ENCODE measurements around the gene TM4SF5. TPM values are rescaled to one million over a fixed set of nuclear protein-coding genes. Genes with fewer than 3 reads are reported as not detected.

The TM4SF5 gene
- total and polyA plus RNA-seq, 2 of the 8 experiments (the other 6 are each of a cell fraction or from before 2014, with no cell fraction given): not detected

- CTCF ChIA-PET (ENCODE audit: partially characterized antibody): interaction anchor here (0.6 to 1.5 kb wide), 2 partner anchors 11 to 572 kb away, joined by 3 to 5 read pairs; no protein-coding TSS in a partner anchor
- H3K23me2 ChIP-seq (ENCODE audit: low read depth, low read length): no peaks in the 10 kb centered on the region; the same call in 1 of the 2 replicates
- FAIRE-seq: no peak
- no peak for TF ChIP-seq POLR2AphosphoS5 (IDR thresholded peaks at IDR 0.05; ENCODE audit: low read depth, low read length)
- no peak for TF ChIP-seq EP300 (IDR thresholded peaks at IDR 0.05; ENCODE audit: borderline replicate concordance in 1 of 2, low read depth in 2 of 2, low read length in 2 of 2)
- TF ChIP-seq KDM5A (IDR thresholded peaks at IDR 0.05; ENCODE audit: low read length): no peak
- TF ChIP-seq POLR2A (IDR thresholded peaks at IDR 0.05; ENCODE audit: control extremely low read depth in 1 of 2, low read depth in 2 of 2, low read length in 2 of 2): no peak
- no peak for TF ChIP-seq TCF12 (IDR thresholded peaks at IDR 0.05; ENCODE audit: low read depth, low read length)
- TF ChIP-seq CBX8 (IDR thresholded peaks at IDR 0.05; ENCODE audit: borderline replicate concordance, low read depth, low read length): no peak
- TF ChIP-seq, protein P1, sequence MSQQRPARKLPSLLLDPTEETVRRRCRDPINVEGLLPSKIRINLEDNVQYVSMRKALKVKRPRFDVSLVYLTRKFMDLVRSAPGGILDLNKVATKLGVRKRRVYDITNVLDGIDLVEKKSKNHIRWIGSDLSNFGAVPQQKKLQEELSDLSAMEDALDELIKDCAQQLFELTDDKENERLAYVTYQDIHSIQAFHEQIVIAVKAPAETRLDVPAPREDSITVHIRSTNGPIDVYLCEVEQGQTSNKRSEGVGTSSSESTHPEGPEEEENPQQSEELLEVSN (IDR thresholded peaks at IDR 0.05): no peak
- no peak for TF ChIP-seq RXRA (IDR thresholded peaks at IDR 0.05; ENCODE audit: insufficient read depth, low read depth, low read length)
- TF ChIP-seq NRF1 (IDR thresholded peaks at IDR 0.05; ENCODE audit: low read depth, low read length): no peak
- no peak for TF ChIP-seq MAX (IDR thresholded peaks at IDR 0.05)
- no peak for TF ChIP-seq SRF (IDR thresholded peaks at IDR 0.05; ENCODE audit: low read depth, low read length)
- TF ChIP-seq TBP (IDR thresholded peaks at IDR 0.05; ENCODE audit: low read depth, low read length): no peak
- no peak for TF ChIP-seq EZH2 (IDR thresholded peaks at IDR 0.05; ENCODE audit: low read depth, low read length, severe bottlenecking)
These were observed 3.4 kb upstream of the TM4SF5 start for GRCh38 chr17:4768298-4768697.

More at GRCh38 chr17:4768298-4768697, 3.4 kb upstream of the TM4SF5 start:
- DNase-seq (ENCODE audit: low read depth in 1 of 2, low spot score in 2 of 2): no peak
- no peak overlapping the region for H2AK5ac ChIP-seq (ENCODE audit: low read depth, low read length)
- H4K5ac ChIP-seq (ENCODE audit: insufficient read length, low read depth, low read length): no peak overlapping the region
- no peak overlapping the region for H2BK120ac ChIP-seq (replicated peaks; ENCODE audit: low read depth, low read length)
- no peak overlapping the region for H2BK20ac ChIP-seq (ENCODE audit: low read length)
- no peaks in the 10 kb centered on the region for H4K20me1 ChIP-seq (replicated peaks in 1 of 2; ENCODE audit: control insufficient read depth in 1 of 2, insufficient read depth in 2 of 2, low read length in 2 of 2)
- no peaks in the 10 kb centered on the region for H3K36me3 ChIP-seq (ENCODE audit: control insufficient read depth in 2 of 4, insufficient read depth in 4 of 4, low read length in 3 of 4)
- no peaks in the 10 kb centered on the region for H3K9me3 ChIP-seq (ENCODE audit: insufficient read depth in 2 of 2, low read depth in 1 of 2, low read length in 1 of 2)
- H4K8ac ChIP-seq (ENCODE audit: extremely low read depth, insufficient read depth, low read length): no peak overlapping the region; the same call in 1 of the 2 replicates
- no peak overlapping the region for H3K4me2 ChIP-seq (ENCODE audit: insufficient read depth in 1 of 2, low read depth in 2 of 2, low read length in 2 of 2)
- no peak overlapping the region for H4K91ac ChIP-seq (replicated peaks; ENCODE audit: insufficient read length, low read length)
- WGBS, 2 experiments (ENCODE audit: extremely low coverage in 1 of 2, insufficient coverage in 1 of 2, insufficient read length in 1 of 2, insufficient replicate concordance in 2 of 2, low coverage in 1 of 2, low lambda C conversion rate in 2 of 2, missing lambda C conversion rate in 1 of 2): 88% methylated on average over 6 of the region's 6 CpGs; no CpG with 5 or more reads in 1 of the 2 experiments
- H2AFZ ChIP-seq (ENCODE audit: low read length): no peak overlapping the region
- H2BK5ac ChIP-seq (ENCODE audit: low read depth, low read length): no peak overlapping the region
- H3K27me3 ChIP-seq (replicated peaks in 1 of 4; ENCODE audit: control insufficient read depth in 3 of 4, extremely low read depth in 1 of 4, insufficient read depth in 3 of 4, low read length in 3 of 4): no peaks in the 10 kb centered on the region
- no peaks in the 10 kb centered on the region for H3K4me1 ChIP-seq (replicated peaks in 1 of 4; ENCODE audit: control insufficient read depth in 3 of 4, insufficient read depth in 4 of 4, low read length in 3 of 4)
- H3K56ac ChIP-seq (replicated peaks; ENCODE audit: insufficient read length, low read depth, low read length): no peak overlapping the region
- no peak overlapping the region for H3K4ac ChIP-seq (replicated peaks; ENCODE audit: insufficient read length, low read depth, low read length)
- H2BK15ac ChIP-seq (ENCODE audit: low read length): no peak overlapping the region
- no peaks in the 10 kb centered on the region; the same call in 1 of the 2 replicates for H3K79me1 ChIP-seq (ENCODE audit: low read depth, low read length)
- no peak overlapping the region for H2BK12ac ChIP-seq (ENCODE audit: low read depth, low read length)
- peak overlapping the region in 1 of 4 experiments; percentile 56; a peak in 1 of 7 replicates for H3K9ac ChIP-seq (replicated peaks in 1 of 4; ENCODE audit: extremely low read depth in 1 of 4, low read depth in 3 of 4, low read length in 3 of 4)
- no peak overlapping the region for H3K4me3 ChIP-seq (ENCODE audit: extremely low read depth in 1 of 4, insufficient read depth in 2 of 4, low read depth in 3 of 4, low read length in 4 of 4)
- no peak overlapping the region for H3K23ac ChIP-seq (ENCODE audit: insufficient read length)
- H3K79me2 ChIP-seq (ENCODE audit: control insufficient read depth in 1 of 2, insufficient read depth in 2 of 2, low read length in 2 of 2): no peaks in the 10 kb centered on the region
- POLR2A ChIA-PET (ENCODE audit: partially characterized antibody): no interaction called here
- no peak overlapping the region for H3K14ac ChIP-seq (ENCODE audit: insufficient read length)
- no peak overlapping the region for H3K18ac ChIP-seq (ENCODE audit: extremely low read depth, low read length)
- no peak overlapping the region for H3K27ac ChIP-seq (ENCODE audit: low read depth, low read length)
